Loucy (cell line): ENCODE data around the gene TC2N.

ENCODE experiments used
- H2AFZ ChIP-seq: fragments of 200-600 bp; sonication (generic); 2 replicates; pipeline ENCODE4 v1.6.0; 2016; ENCODE audit warnings: antibody characterized with exemption, mild to moderate bottlenecking, low read length, moderate library complexity
- H3F3A ChIP-seq: fragments of 200-600 bp; 2 replicates; pipeline ENCODE4 v1.6.0; 2016; ENCODE audit warnings: antibody characterized with exemption, low read depth, mild to moderate bottlenecking
- H3K27me3 ChIP-seq: fragments of 200-600 bp; sonication (generic); 2 replicates; pipeline ENCODE4 v1.6.1; 2014; ENCODE audit warnings: low read length, mild to moderate bottlenecking; ENCODE audit not compliant: insufficient read depth, poor library complexity, severe bottlenecking
- H3K36me3 ChIP-seq: fragments of 200-600 bp; sonication (generic); 2 replicates; pipeline ENCODE4 v1.6.1; 2016; ENCODE audit warnings: low read length; ENCODE audit not compliant: insufficient read depth
- H3K4me1 ChIP-seq: fragments of 200-600 bp; sonication (generic); 2 replicates; pipeline ENCODE4 v1.5.1; 2014; ENCODE audit warnings: low read length, mild to moderate bottlenecking; ENCODE audit not compliant: insufficient read depth, poor library complexity, severe bottlenecking
- H3K4me2 ChIP-seq: fragments of 200-600 bp; sonication (generic); 2 replicates; pipeline ENCODE4 v1.6.0; 2014; ENCODE audit warnings: antibody characterized with exemption, low read length, low read depth, mild to moderate bottlenecking; ENCODE audit not compliant: poor library complexity, severe bottlenecking
- H3K4me3 ChIP-seq: fragments of 200-600 bp; sonication (generic); 2 replicates; pipeline ENCODE4 v1.5.1; 2014; ENCODE audit warnings: low read length, mild to moderate bottlenecking, mixed read lengths; ENCODE audit not compliant: poor library complexity, severe bottlenecking
- H3K79me2 ChIP-seq: fragments of 200-600 bp; sonication (generic); 2 replicates; pipeline ENCODE4 v1.6.1; 2014; ENCODE audit warnings: low read length; ENCODE audit not compliant: insufficient read depth
- H3K9ac ChIP-seq: fragments of 200-600 bp; sonication (generic); 2 replicates; pipeline ENCODE4 v1.6.0; 2014; ENCODE audit warnings: mild to moderate bottlenecking, low read depth, low read length, moderate library complexity; ENCODE audit not compliant: poor library complexity, severe bottlenecking
- H3K9me2 ChIP-seq: fragments of 200-600 bp; sonication (generic); replicated peaks from 2 replicates; pipeline ENCODE4 v1.6.1; 2016; ENCODE audit warnings: low read depth, low read length, mixed read lengths
- H3K9me3 ChIP-seq: fragments of 200-600 bp; sonication (generic); 2 replicates; pipeline ENCODE4 v1.6.1; 2014; ENCODE audit warnings: mild to moderate bottlenecking, antibody characterized with exemption, low read length, low read depth; ENCODE audit not compliant: insufficient read depth
- H4K20me1 ChIP-seq: fragments of 200-600 bp; sonication (generic); 2 replicates; pipeline ENCODE4 v1.6.0; 2014; ENCODE audit warnings: antibody characterized with exemption, low read length, mild to moderate bottlenecking; ENCODE audit not compliant: insufficient read depth, poor library complexity, severe bottlenecking
- CTCF ChIP-seq: fragments of 200-600 bp; sonication (generic); conservative IDR thresholded peaks from 2 replicates; pipeline ENCODE4 v1.5.1; 2014; ENCODE audit warnings: mild to moderate bottlenecking, antibody characterized with exemption, low read length
- EZH2phosphoT487 ChIP-seq: fragments of 200-600 bp; IDR thresholded peaks from 2 replicates; pipeline ENCODE4 v1.6.1; 2018; ENCODE audit warnings: antibody characterized with exemption, mild to moderate bottlenecking, moderate library complexity, borderline replicate concordance

TC2N gene

GRCh38 chr14:91893669-91894068 lies 26.3 kb upstream of the TC2N start:
- TF ChIP-seq EZH2phosphoT487 = no peak
- no peak for TF ChIP-seq CTCF
- Histone ChIP-seq H3K4me3 (no peak overlapping the region), H2AFZ (no peak overlapping the region), H3K36me3 (no peaks in the 10 kb centered on the region), H3F3A (no peaks in the 10 kb centered on the region), H3K79me2 (no peaks in the 10 kb centered on the region), H3K4me1 (peaks cover 18% of the 10 kb centered on the region), H3K9me2 (no peaks in the 10 kb centered on the region), H3K27me3 (no peaks in the 10 kb centered on the region), H3K4me2 (no peak overlapping the region), H3K9ac (no peak overlapping the region), H4K20me1 (no peaks in the 10 kb centered on the region), H3K9me3 (no peaks in the 10 kb centered on the region)

- Histone ChIP-seq H2AFZ (0 out of 2 replicates have a peak overlapping the region, but pooled peaks have one; percentile 9), H3K9me3 (no peaks in the 10 kb centered on the region), H3K4me1 (peaks cover 18% of the 10 kb centered on the region), H3K4me2 (no peak overlapping the region), H3F3A (no peaks in the 10 kb centered on the region), H3K9me2 (no peaks in the 10 kb centered on the region), H3K9ac (no peak overlapping the region), H3K27me3 (no peaks in the 10 kb centered on the region), H3K36me3 (no peaks in the 10 kb centered on the region), H3K4me3 (no peak overlapping the region), H3K79me2 (no peaks in the 10 kb centered on the region), H4K20me1 (no peaks in the 10 kb centered on the region)
- peak; percentile 92 for TF ChIP-seq CTCF
- no peak for TF ChIP-seq EZH2phosphoT487
Measured at GRCh38 chr14:91893007-91893406, 25.7 kb upstream of the TC2N start.

GRCh38 chr14:91891721-91892220 lies 24.4 kb upstream of the TC2N start:
- Histone ChIP-seq H3K4me2 (no peak overlapping the region), H3K36me3 (no peaks in the 10 kb centered on the region), H3K9me2 (no peaks in the 10 kb centered on the region), H3K4me3 (no peak overlapping the region), H4K20me1 (no peaks in the 10 kb centered on the region), H3K27me3 (no peaks in the 10 kb centered on the region), H3F3A (no peaks in the 10 kb centered on the region), H3K4me1 (peaks cover 18% of the 10 kb centered on the region), H3K79me2 (no peaks in the 10 kb centered on the region), H3K9ac (no peak overlapping the region), H3K9me3 (no peaks in the 10 kb centered on the region), H2AFZ (no peak overlapping the region)
- TF ChIP-seq EZH2phosphoT487 = no peak
- TF ChIP-seq CTCF = no peak
